ENCODE data around the gene CPLANE2.

DNA sequence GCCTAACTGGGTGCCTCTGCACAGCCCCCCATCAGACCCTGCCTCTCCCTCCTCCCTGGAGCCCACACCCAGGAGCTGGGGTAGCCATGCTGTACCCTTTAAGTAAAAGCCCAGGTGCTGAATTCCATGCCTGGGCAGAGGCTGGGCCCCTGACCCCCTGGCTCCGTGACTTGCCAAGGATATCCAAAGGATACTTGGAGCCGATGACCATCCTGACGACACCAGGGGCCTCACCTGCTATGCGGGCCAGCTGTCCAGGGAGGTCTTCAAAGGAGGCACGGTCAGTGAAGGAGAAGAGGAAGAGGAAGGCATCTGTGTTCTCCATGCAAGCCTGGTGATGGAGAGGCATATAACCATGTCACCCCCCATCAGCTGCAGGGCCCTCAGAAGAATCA, 4.7 kb downstream of the CPLANE2 start:
- TF ChIP-seq CTCF (IDR thresholded peaks at IDR 0.05 in 8 of 11, conservative IDR thresholded peaks at IDR 0.05 in 3 of 11) (no peak), POLR2A (IDR thresholded peaks at IDR 0.05) (no peak)

Measured in spleen (tissue), 7 donors.